AG04450 (cell line): ENCODE measurements around the gene EPHB4. TPM values are rescaled to one million over a fixed set of nuclear protein-coding genes. Genes with fewer than 3 reads are reported as not detected.

Source experiments
- CTCF ChIA-PET: fragments of 300-600, 350-600 bp; formaldehyde crosslinking; extraction: SDS; loops from one replicate; lab custom pipeline; 2022; ENCODE audit warnings: antibody characterized with exemption, inconsistent platforms; lab: Charles Lee
- POLR2A ChIA-PET: fragments of 350-600 bp; formaldehyde crosslinking; extraction: SDS; loops from one replicate; lab custom pipeline; 2021; ENCODE audit warnings: antibody characterized with exemption, inconsistent platforms; lab: Yijun Ruan, JAX
- DNase-seq: peaks from one replicate; pipeline ENCODE4 v3.0.0-alpha.2; 2011; ENCODE audit warnings: low read depth, low spot score
- H3K27ac ChIP-seq: one replicate; pipeline ENCODE4 v1.5.1; 2012; ENCODE audit warnings: low read depth, low read length, control low read depth
- H3K27me3 ChIP-seq: one replicate; pipeline ENCODE4 v1.6.0; 2012; ENCODE audit warnings: low read length; ENCODE audit not compliant: control insufficient read depth, insufficient read depth
- H3K4me3 ChIP-seq: 2 replicates; pipeline ENCODE4 v1.5.1; 2011; ENCODE audit warnings: mild to moderate bottlenecking, low read depth, low read length, control low read depth
- H3K9me3 ChIP-seq: 2 replicates; pipeline ENCODE4 v1.5.1; 2012; ENCODE audit warnings: low read length; ENCODE audit not compliant: control insufficient read depth, insufficient read depth
- CTCF ChIP-seq: IDR thresholded peaks from 2 replicates; pipeline ENCODE4 v1.5.1; 2011; ENCODE audit warnings: low read depth, low read length, control low read depth, inconsistent platforms
- polyA plus RNA-seq: library from polyadenylated mRNA; depleted of rRNA; stranded (reverse); fragments of >200 nt; gene quantifications from 2 replicates; pipeline ENCODE4 v1.2.3, GENCODE V29; 2011

EPHB4 gene
- polyA plus RNA-seq, 1 experiment: 43.8 TPM

DNA sequence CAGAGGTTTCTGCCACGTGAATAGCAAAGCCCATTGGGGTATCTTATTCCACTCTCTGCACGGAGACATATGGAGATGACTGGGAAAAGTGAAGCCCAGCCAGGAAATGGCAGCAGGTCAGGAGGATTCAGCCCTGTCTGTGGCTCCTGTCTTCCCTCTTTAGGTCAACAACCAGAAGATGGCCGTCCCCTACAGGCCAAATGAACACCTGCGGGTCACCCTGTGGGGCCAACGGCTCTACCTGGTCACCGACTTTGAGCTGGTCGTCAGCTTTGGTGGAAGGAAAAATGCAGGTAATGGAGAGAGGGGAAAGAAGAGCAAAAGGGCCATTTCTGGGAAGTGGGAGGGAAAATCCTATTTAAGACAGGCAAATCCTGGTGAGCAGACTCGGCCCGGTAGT lies 38.3 kb downstream of the EPHB4 start:
- POLR2A ChIA-PET: no interaction called here
- CTCF ChIA-PET: no interaction called here
- DNase-seq: no peak
- no peak overlapping the region for H3K4me3 ChIP-seq
- peaks cover 7% of the 10 kb centered on the region for H3K9me3 ChIP-seq
- 0 out of 2 replicates have a peak, but pooled peaks have one; percentile 8 for TF ChIP-seq CTCF
- no peak overlapping the region for H3K27ac ChIP-seq
- H3K27me3 ChIP-seq: peaks cover 11% of the 10 kb centered on the region

- no peak overlapping the region for H3K4me3 ChIP-seq
- no peak for TF ChIP-seq CTCF
- ChIA-PET CTCF (no interaction called here), POLR2A (interaction anchor here (0.7 kb wide), 1 partner anchor 81 kb away, joined by 4 read pairs; no protein-coding TSS in a partner anchor)
- DNase-seq: no peak
- no peak overlapping the region for H3K27ac ChIP-seq
- H3K9me3 ChIP-seq: peaks cover 7% of the 10 kb centered on the region
- peaks cover 11% of the 10 kb centered on the region for H3K27me3 ChIP-seq
These were observed 41.0 kb downstream of the EPHB4 start for GRCh38 chr7:100786323-100786722.

GRCh38 chr7:100785878-100786277 lies 41.4 kb downstream of the EPHB4 start:
- CTCF ChIA-PET: interaction anchor here (0.6 kb wide), 1 partner anchor 30 kb away, joined by 4 read pairs; no protein-coding TSS in a partner anchor
- Histone ChIP-seq H3K27me3 (peaks cover 11% of the 10 kb centered on the region), H3K9me3 (peaks cover 7% of the 10 kb centered on the region), H3K4me3 (no peak overlapping the region), H3K27ac (no peak overlapping the region)
- TF ChIP-seq CTCF: no peak
- POLR2A ChIA-PET: interaction anchor here (0.7 kb wide), 1 partner anchor 81 kb away, joined by 4 read pairs; no protein-coding TSS in a partner anchor
- DNase-seq: no peak

- no peak for TF ChIP-seq CTCF
- POLR2A ChIA-PET: no interaction called here
- Histone ChIP-seq H3K9me3 (peaks cover 7% of the 10 kb centered on the region), H3K4me3 (no peak overlapping the region), H3K27ac (no peak overlapping the region), H3K27me3 (peaks cover 15% of the 10 kb centered on the region)
- no peak for DNase-seq
- CTCF ChIA-PET: interaction anchor here (0.7 kb wide), 1 partner anchor 71 kb away, joined by 3 read pairs; no protein-coding TSS in a partner anchor
These were observed 43.5 kb downstream of the EPHB4 start for GRCh38 chr7:100783804-100784203.

- Histone ChIP-seq H3K27me3 (peaks cover 17% of the 10 kb centered on the region), H3K27ac (no peak overlapping the region), H3K4me3 (no peak overlapping the region), H3K9me3 (peaks cover 7% of the 10 kb centered on the region)
- POLR2A ChIA-PET: interaction anchor here (0.7 kb wide), 1 partner anchor 279 kb away, joined by 3 read pairs; no protein-coding TSS in a partner anchor
- DNase-seq: no peak
- CTCF ChIA-PET: interaction anchor here (0.6 kb wide), 1 partner anchor 288 kb away, joined by 3 read pairs; no protein-coding TSS in a partner anchor
- peak; percentile 17; the same call in 1 of the 2 replicates for TF ChIP-seq CTCF
These were observed 46.1 kb downstream of the EPHB4 start for GRCh38 chr7:100781255-100781654.
